NOMO-1 treated with dmso at 0.1 percent for 144 hours (cell line): ENCODE data around the gene SEMA3B.
"Not testable (repeated sequence)": the region's sequence is repeated elsewhere in the genome, so short reads cannot be mapped to it uniquely, and the experiment has no call there.

Experiments
- DNase-seq: peaks from one replicate; lab custom pipeline; 2025; ENCODE audit not compliant: unreplicated experiment; lab: John Stamatoyannopoulos, UW

Gene SEMA3B

DNA sequence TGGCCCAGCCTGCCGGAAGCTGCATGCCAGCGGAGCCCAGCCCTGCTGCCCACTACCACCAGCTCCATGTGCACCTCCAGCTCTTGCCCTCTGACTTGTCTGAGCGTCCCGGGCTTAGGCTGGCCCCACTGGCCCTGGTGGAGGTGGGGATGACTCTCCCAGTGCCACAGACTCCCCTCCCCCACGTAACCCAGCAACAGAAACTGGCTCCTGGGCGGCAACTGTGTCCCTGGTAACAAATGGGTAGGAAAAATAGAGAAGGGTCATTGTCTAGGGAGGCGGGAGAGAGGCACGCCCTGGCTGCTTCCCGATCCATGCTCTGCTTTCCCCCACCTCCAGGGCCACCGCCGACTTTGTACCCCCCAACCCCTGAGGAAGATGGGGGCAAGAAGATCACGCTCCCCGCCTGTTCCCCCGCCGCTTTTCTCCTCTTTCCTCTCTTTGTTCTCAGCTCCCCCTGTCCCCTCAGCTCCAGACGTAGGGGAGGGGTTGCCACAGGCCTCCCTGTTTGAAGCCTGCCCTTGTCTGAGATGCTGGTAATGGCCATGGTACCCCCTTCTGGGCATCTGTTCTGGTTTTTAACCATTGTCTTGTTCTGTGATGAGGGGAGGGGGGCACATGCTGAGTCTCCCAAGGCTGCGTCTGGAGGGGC, 10.8 kb upstream of the SEMA3B start:
- no peak for DNase-seq

DNA sequence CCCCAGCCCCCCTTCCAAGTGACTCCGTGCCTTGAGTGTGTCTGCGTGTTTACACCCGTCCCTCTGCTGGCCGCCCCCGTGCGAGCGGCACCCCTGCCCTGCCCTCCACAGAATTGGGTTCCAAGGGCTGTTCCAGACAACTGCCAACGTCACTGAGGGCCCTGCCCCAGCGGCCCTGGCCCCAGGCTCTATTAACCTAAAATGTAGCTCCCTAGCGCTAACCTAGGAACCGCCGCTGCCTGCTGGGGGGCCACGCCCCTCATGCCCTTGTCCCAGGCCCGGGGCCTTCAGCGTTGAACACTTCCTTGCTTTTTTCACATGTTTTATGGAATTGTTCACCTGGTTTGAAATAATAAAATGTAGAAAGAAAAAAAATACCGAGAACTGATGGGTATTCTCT, 10.0 kb upstream of the SEMA3B start:
- no peak for DNase-seq

DNA sequence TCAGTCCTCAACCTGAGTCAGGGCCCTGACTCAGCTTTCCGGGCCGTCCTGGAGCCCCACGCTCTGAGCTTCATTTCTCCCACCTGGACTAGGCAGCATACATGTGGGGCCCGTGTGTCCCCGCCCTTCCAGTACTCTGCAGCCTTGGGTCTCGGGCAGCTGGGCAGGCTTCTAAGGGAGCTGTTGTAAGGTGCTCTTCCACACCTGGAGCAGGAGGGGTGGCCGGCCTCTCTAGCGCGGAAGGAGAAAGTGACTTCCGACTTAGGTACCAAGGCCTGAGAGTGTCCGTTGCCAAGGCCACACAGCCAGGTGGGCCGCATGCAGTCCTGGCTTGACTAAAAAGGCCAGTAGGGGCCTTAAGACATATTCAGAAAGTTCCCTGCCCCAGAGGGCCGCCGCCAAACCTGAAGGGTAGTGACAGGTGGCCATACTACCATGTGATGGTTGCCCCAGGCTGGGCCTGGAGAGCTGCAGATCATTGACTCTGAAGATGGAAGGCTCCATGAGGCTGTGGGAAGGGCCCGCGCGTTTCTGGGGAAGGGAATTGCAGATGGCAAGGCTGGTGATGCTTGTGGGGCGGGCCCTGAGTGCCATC, 9.4 kb upstream of the SEMA3B start:
- no peak for DNase-seq

DNA sequence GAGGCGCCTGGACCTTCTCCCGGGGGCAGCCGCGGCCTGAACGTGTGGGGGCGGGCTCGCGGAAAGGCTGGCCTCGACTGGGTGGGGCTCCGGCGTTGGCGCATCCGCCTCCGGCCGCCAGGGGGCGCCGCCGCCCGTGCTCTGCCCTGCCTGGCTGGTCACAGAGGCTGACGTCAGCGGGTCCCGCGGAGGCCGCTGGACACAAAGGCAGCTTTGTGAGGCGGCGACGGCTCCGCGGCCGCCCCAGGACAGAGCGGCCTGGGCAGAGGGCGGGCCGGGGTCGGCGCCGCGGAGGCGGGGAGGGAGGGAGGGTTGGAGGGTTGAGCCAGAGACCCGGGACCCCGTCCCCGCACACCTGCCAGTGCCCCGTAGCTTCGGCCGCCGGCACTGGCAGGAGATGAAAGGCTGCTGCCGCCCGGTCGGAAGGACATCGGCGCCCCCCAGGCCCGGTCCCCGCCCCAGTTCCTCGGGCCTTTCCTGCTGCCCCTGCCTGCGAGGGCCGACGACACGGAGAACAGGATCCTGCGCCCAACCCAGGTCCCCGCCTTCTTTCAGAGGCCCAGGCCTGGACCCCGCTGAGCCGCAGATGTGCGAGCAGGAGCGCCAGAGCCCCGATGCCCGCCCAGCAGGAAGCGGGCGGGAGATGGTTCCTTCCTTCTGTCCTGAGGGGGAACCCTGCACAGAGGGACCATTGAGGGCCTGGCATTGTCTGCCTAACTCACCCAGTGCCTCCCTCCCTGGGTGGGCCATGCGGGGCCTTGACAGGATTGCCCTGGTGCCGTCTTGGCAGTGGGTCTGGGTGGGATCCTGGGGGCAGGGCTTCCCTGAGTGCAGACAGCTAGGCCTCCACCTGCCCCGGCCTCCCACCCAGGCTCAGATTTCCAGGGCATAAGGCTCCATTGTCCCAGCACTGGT, 8.7 kb upstream of the SEMA3B start:
- DNase-seq, result peak; percentile 64

DNA sequence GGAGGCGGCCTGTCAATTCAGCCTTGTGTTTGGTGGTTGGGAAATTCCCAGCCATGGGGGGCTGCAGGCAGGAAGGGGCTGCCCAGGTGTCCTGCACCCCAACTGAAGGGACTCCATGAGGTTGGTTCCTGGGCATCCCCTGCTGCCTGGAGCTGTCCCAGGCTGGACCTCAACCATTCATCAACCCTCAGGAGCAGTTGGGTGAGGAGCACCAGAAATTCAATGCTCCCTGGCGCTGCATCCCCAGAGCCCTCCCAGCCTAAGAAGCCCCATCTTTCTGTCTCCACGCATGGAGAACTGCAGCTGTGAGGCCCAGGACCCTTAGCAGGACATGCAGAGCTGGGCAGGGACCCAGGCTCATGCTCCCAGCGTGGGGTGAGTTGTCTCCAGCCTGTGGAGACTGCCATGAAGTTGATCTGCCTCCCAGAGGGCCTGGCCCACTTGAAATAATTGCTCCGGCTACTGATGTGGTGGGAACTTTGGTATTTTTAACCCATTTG, 8.0 kb upstream of the SEMA3B start:
- DNase-seq, result no peak

DNA sequence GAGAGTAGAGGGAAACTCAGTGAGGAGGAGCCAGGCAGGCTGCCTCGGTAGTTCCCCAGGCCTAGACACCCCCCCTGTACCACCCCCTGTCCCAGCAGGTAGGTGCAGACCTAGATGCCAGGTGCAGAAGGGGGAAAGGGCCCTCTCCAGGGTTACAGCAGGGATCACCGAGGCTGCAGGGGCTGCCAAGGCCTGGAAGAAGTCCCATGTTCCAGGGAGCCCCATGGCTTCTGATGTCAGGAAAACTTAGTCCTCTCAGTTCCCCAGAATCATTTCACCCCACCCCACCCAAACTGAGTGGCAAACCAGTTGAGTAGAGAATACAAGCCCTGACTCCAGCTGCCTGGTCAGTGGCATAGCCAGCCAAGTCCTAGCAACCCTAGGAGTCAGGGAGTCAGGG, 7.4 kb upstream of the SEMA3B start:
- no peak for DNase-seq

- DNase-seq, result not testable (repeated sequence)
Observed at GRCh38 chr3:50262200-50262599, 6.7 kb upstream of the SEMA3B start.

GRCh38 chr3:50262778-50263177, 6.2 kb upstream of the SEMA3B start:
- DNase-seq, result no peak

DNA sequence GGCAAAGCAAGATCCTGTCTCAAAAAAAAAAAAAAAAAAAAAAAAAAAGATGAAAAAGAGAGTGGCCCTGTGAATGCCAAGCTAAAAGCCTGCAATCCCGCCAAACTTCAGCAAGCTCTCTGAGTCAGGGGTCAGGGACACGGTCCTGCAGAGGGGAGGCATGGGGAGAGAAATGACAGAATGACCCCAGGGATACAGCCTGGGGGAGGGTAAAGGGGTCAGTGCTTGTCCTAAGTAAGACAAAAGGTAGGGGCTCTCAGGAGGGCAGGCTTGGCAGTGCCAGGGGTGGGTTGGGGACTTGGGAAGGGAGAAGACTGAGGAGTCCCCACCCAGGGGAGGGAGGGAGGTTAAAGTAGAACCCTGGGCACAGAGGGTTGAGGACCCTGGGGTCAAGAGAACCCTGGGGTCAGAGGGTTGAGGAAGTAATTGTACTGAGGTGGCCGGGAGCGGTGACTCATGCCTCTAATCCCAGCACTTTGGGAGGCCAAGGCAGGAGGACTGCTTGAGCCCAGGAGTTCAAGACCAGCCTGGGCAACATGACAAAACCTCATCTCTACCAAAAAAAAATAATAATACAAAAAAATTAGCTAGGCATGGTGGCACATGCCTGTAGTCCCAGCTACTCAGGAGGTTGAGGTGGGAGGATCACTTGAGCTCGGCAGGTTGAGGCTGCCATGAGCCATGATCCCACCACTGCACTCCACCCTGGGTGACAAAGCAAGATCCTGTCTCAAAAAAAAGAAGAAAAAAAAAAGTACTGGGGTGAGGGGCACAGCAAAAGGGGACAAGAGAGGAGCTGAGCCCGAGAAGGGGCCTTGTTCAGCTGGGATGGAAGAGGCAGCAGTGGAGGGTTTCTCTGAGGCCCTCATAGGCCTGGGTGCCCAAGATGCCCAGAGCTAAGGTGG, 5.2 kb upstream of the SEMA3B start:
- no peak for DNase-seq

- DNase-seq, result no peak
Observed at GRCh38 chr3:50264383-50264963, 4.5 kb upstream of the SEMA3B start.

- DNase-seq, result no peak
Observed at GRCh38 chr3:50264964-50265485, 3.9 kb upstream of the SEMA3B start.

DNA sequence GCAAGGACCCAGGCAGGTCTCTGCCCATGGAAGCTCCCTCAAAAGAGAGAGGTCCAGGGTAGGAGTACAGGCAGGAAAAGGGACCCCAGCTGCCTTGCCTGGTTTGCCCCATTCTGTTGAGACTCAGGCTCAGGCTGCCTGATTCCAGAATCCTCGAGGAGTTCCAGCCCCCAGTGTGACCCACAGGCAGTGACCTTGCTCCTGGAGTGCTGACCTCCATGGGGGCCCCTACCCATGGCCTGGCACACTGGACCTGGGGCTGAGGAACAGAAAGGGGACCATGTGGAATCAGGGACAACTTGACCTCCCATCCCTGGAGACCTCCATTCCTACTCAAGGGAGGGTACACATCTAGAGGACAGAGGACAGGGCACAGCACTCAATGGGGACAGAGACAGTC, 3.4 kb upstream of the SEMA3B start:
- DNase-seq, result no peak

DNA sequence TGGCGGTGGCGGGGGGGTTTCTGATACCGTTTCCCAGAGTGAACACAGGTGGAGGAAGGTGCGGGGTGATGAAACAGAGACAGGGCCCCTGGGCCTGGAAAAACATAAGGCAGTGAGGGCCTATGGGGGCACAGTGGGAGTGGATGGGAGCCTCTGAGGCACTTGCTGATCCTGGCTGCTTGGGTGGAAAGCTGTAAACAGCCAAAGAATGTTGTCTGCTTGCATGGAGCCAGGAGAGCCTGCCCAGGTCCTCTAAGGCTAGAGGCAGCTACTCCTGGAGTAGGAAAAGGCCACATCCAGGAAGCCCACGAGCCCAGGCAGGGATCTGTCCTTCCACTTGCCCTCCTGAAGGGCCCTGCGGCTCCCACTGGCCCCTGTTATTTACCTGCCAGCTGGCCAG, 2.9 kb upstream of the SEMA3B start:
- DNase-seq, result no peak

GRCh38 chr3:50266836-50267235, 2.1 kb upstream of the SEMA3B start:
- DNase-seq, result no peak

- DNase-seq, result no peak
Observed at GRCh38 chr3:50267280-50267913, 1.6 kb upstream of the SEMA3B start.

DNA sequence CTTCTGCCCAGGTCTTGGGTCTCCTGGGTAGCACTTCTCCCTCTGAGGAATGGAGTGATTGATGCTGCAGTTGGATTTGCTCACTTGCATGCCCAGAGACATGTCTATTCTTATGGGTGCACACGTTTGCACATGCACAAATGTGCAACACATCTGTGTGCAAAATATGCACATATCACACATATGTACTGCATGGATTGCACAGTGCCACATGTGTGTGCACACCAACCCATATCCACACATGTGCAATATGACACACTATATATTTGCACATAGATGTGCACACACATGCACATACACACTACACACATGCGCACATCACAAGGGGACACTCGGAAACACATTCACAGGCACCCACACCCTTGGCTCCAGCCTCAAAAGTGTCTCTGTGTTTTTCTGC, 671 bp upstream of the SEMA3B start:
- DNase-seq, result no peak

DNA sequence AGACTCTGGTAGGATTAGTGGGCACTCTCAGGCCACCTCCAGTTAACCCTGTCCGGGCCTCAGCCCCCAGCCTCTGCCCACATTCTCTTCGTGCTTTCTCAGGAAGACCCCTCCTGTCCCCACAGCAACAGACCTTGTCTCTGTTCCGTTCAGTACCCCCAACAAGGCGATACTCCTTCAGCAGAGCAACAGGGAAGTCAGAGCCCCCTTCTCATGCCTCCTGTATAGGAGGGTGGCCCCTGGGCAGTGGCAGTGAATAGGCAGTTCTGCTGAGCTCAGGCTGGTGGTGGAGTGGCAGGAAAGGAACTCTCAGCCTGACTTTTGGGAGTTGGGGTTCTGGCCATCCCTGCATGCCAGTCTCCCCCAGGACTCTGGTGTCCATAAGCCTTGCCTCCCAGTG, 513 bp downstream of the SEMA3B start:
- DNase-seq, result no peak

- no peak for DNase-seq
Observed at GRCh38 chr3:50269977-50270413, 1.0 kb downstream of the SEMA3B start.

DNA sequence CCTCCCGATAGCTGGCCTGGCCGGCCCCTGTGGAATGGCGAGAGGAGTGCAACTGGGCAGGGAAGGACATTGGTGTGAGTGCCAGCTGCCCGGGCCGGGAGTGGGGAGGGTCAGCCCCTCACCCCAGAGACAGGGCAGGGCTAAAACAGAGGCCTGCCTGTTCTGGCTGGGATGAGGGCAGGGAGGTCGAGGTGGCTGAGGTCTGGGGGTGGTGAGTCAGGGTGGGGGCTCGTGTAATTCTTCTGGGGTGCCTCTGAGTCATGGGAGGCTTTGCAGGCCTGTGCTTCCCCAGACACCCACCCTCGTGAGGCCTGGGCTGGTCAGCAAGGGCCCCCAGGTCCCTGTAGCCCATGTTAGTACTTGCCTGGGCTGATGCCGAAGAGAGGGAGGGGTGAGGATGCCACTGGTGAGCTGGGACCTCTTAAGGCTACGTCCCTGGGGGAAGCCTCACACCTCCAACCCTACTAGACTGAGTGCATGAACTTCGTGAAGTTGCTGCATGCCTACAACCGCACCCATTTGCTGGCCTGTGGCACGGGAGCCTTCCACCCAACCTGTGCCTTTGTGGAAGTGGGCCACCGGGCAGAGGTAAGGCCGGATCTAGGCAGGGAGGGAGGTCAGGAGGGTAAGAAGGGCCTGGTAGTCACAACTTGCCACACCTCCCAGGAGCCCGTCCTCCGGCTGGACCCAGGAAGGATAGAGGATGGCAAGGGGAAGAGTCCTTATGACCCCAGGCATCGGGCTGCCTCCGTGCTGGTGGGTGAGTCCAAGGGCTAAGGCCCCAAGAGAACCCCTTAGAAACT, 1.7 kb downstream of the SEMA3B start:
- DNase-seq, result no peak
